Limb (tissue), 2 donors: ENCODE measurements around the gene UBALD2.
A peak's percentile ranks its signal among the peaks of the same experiment; 100 is the strongest.
"Not testable (repeated sequence)": the region's sequence is repeated elsewhere in the genome, so short reads cannot be mapped to it uniquely, and the experiment has no call there.

Experiments
- DNase-seq, 2 donors: peaks; one replicate each; pipeline ENCODE4 v3.0.0-alpha.2; 2016; ENCODE audit errors: extremely low spot score in 2 of 2

The UBALD2 gene

DNA sequence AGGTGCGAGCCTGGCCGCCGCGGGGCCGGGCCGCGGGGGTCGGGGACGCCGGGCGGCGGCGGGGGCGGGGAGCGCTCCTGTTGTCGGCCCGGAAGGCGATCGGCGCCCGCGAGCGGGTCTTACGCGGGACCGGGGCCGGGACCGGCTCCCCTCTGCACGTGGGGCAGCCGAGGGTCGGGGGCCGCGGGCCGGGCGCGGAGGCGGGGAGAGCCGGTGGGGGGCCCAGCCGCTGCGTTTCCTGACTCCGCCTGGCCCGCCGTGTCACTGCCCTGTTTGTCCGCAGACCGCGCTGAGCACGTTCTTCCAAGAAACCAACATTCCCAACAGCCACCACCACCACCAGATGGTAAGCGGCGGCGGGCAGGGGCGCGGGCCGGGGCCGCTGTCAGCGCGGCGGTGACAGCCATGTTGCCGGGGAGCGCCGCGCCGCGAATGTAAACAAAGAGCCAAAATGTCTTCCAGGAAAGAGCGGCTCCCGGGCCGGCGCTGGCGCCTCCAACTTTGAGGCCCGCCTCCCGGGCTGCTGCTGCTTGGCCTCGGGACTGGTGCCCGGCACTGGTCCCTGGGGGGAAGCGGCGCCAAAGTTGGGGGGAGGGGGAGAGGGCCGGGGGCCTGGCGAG is 586 bp downstream of the UBALD2 start:
- DNase-seq: peak; percentile 63 to 79

DNA sequence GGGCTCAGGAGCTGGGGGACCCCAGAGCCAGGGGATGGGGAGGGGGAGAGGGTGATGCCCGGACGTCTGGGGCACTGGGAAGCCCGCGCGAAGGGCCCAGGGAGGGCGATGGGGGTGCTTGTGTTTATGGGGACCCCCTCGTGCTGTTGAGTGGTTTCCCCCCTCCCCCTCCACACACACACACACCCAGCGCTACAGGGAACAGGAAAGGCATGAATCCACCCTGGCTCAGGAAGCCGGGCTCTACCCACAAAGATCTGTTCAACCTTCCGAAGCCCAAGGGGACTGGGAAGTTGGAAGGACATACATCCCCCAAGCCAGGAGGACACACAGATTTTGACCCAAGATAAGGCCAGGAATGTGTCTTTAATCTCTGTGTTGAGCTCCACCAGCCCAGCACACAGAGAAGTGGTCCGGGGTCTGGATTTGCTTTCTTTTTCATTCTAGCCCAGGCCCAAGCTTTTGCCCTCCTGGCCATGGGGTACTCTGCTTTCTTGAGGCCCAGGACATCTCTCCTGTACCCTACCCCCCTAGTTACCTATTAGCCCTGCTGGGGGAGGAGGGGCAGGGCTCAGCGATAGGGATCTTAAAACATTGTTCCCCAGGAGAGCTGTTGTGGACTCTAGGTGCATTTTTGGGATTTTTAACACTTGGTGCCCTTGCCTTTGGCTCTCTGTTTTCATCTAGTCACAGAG is 1.2 kb downstream of the UBALD2 start:
- DNase-seq: no peak

DNA sequence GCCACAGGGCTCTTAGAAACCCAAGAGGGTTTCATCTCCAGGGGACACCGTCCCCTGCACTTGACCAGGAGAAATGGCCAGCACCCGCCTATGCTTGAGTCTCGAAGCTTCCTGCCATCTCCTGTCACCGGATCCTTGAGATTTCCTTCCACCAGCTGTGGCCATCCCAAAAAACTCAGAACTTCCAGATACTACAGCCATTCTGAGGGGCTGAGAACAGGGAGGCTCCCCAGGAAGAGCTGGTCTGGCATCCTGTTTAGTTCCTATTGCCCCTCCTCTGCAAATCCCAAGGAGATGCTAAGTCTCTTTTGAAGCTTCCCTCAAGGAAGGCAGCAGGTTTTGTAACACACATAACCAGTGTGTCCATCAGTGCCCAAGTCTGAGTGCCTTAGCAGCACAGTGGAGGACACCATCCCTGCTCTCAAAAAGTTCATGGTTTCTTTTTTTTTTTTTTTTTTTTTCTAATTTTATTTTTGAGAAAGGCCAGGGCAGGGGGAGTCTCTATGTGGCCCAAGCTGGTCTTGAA is 2.0 kb downstream of the UBALD2 start:
- no peak for DNase-seq

GRCh38 chr17:76267581-76268001 is 2.4 kb downstream of the UBALD2 start:
- DNase-seq: not testable (repeated sequence)

- no peak for DNase-seq
Measured at GRCh38 chr17:76268015-76268749, 3.0 kb downstream of the UBALD2 start.

- DNase-seq: no peak
Measured at GRCh38 chr17:76268991-76269981, 4.1 kb downstream of the UBALD2 start.

- no peak for DNase-seq
Measured at GRCh38 chr17:76270127-76270592, 5.0 kb downstream of the UBALD2 start.

DNA sequence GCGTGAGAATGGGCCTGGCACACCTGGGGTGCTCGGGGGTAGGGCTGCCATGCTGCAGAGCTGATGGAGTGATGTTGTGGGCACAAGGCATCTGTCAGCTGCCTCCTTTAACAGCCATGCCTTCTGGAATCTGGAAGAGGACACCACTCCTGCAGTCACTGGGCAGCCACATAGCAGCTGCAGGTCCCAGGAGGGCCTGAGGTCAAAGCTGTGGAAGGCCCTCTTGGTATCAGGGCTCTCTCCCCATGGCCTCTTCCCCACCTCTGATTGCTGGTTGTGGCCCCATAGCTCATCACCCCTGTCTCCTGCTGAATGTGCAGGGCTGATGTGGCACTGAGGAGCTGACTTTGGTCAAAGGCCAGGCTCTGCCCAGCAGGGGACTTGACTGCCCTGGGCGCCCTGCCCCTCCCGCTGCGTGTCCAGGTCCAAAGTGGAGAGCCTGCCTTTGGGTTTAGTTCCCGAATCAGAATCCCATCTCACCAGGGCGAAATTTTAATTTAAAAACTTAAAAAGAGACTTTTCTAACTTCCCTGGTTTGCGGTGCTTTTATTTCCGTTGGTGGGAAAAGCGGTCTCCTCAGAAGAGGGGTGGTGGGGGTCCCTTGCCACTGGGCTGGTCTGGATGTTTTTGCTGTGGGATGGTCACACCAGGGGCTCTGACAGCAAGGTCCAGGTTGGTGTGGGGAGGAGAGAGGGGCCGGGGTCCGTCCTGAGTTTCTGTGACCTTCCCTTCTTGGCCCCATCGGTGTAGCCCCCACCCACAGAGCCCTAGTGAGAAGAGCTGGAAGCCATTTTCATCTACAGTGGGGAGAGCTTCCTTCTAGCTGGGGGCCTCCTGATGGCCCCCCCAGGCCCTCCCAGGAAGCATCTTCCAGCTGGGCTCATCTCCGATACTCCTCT is 5.9 kb downstream of the UBALD2 start:
- DNase-seq: no peak

GRCh38 chr17:76271669-76272540 is 6.8 kb downstream of the UBALD2 start:
- DNase-seq: peak in 1 of 2 donors; percentile 70

- DNase-seq: no peak
Measured at GRCh38 chr17:76272541-76273444, 7.6 kb downstream of the UBALD2 start.

GRCh38 chr17:76273445-76274111 is 8.4 kb downstream of the UBALD2 start:
- DNase-seq: no peak

GRCh38 chr17:76274112-76274956 is 9.2 kb downstream of the UBALD2 start:
- no peak for DNase-seq

GRCh38 chr17:76275382-76276068 is 10.4 kb downstream of the UBALD2 start:
- DNase-seq: no peak

GRCh38 chr17:76276069-76276431 is 10.9 kb downstream of the UBALD2 start:
- no peak for DNase-seq

GRCh38 chr17:76276461-76277299 is 11.5 kb downstream of the UBALD2 start:
- no peak for DNase-seq
